GM18870 (cell line): ENCODE data around the gene WASL.
"Not testable (repeated sequence)": the region's sequence is repeated elsewhere in the genome, so short reads cannot be mapped to it uniquely, and the experiment has no call there.

Experiments
- ATAC-seq: cut with Tn5 transposase; IDR thresholded peaks from one replicate; pipeline ENCODE4 v1.9.1; 2021; ENCODE audit warnings: moderate library complexity; ENCODE audit not compliant: unreplicated experiment

Gene WASL

GRCh38 chr7:123748734-123749536, at the start of gene WASL:
Gene WASL (minus strand): TSS chr7:123749003. CDS start chr7:123748734, 269 bp downstream.
- peak; percentile 59 for ATAC-seq

- no peak for ATAC-seq
Measured at GRCh38 chr7:123797673-123798531, 49.1 kb upstream of the WASL start.

- ATAC-seq, result no peak
Measured at GRCh38 chr7:123796568-123796967, 47.8 kb upstream of the WASL start.

- no peak for ATAC-seq
Measured at GRCh38 chr7:123795917-123796316, 47.1 kb upstream of the WASL start.

- not testable (repeated sequence) for ATAC-seq
Measured at GRCh38 chr7:123795116-123795515, 46.3 kb upstream of the WASL start.

- ATAC-seq, result peak; percentile 44
Measured at GRCh38 chr7:123792547-123792946, 43.7 kb upstream of the WASL start.

GRCh38 chr7:123791001-123791400, 42.2 kb upstream of the WASL start:
- ATAC-seq, result no peak

- no peak for ATAC-seq
Measured at GRCh38 chr7:123789817-123790216, 41.0 kb upstream of the WASL start.

GRCh38 chr7:123789206-123789784, 40.5 kb upstream of the WASL start:
- no peak for ATAC-seq

- no peak for ATAC-seq
Measured at GRCh38 chr7:123788584-123788983, 39.8 kb upstream of the WASL start.

GRCh38 chr7:123787220-123788007, 38.6 kb upstream of the WASL start:
- no peak for ATAC-seq

- ATAC-seq, result no peak
Measured at GRCh38 chr7:123784263-123784662, 35.5 kb upstream of the WASL start.

- ATAC-seq, result no peak
Measured at GRCh38 chr7:123783820-123784219, 35.0 kb upstream of the WASL start.

GRCh38 chr7:123782071-123782798, 33.4 kb upstream of the WASL start:
- ATAC-seq, result no peak

GRCh38 chr7:123780472-123780871, 31.7 kb upstream of the WASL start:
- not testable (repeated sequence) for ATAC-seq

- ATAC-seq, result no peak
Measured at GRCh38 chr7:123774496-123774895, 25.7 kb upstream of the WASL start.

- ATAC-seq, result no peak
Measured at GRCh38 chr7:123773481-123773880, 24.7 kb upstream of the WASL start.

- ATAC-seq, result no peak
Measured at GRCh38 chr7:123772652-123773051, 23.8 kb upstream of the WASL start.

GRCh38 chr7:123771846-123772245, 23.0 kb upstream of the WASL start:
- no peak for ATAC-seq

- ATAC-seq, result no peak
Measured at GRCh38 chr7:123771256-123771655, 22.5 kb upstream of the WASL start.
